ENCODE measurements around the gene EPB41L1. TPM values are rescaled to one million over a fixed set of nuclear protein-coding genes. Genes with fewer than 3 reads are reported as not detected.

Gene EPB41L1
- total RNA-seq, 1 donor from 2014 or later, result 32.7 TPM

DNA sequence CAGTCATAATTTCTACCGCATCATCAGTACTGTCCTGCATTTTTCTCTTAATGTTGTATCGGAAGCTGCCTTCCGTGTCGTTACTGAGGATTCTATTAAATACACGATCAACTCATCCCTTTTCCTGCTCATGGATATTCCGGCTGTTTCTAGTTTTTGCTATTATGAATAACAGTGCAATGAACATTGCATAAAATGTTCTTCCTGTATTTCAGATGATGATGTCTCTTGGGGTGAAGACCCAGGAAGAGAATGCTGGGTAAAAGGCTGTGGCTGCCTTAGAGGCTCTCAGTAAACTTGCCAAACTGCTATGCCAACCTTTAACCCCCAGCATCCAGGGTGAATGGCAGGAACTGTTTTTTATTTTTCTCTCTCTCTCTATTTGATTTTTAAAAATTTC is 24.1 kb upstream of the EPB41L1 start:
- H3K79me2 ChIP-seq (ENCODE audit: low read depth), result no peaks in the 10 kb centered on the region
- Mint-ChIP-seq H3K9me3 (no peaks in the 10 kb centered on the region), H3K4me1 (peaks cover 36% of the 10 kb centered on the region), H3K36me3 (no peaks in the 10 kb centered on the region), H3K27me3 (ENCODE audit: insufficient read depth, low read depth) (no peaks in the 10 kb centered on the region), H3K27ac (no peak overlapping the region), H3K4me3 (no peak overlapping the region)
- DNase-seq (ENCODE audit: low spot score), result no peak
- no peak overlapping the region for H3K4me2 ChIP-seq
- H2AFZ ChIP-seq (replicated peaks), result no peak overlapping the region
- H3K27ac ChIP-seq, result no peak overlapping the region
- peaks cover 15% of the 10 kb centered on the region for H3K4me1 ChIP-seq
- H3K27me3 ChIP-seq, result no peaks in the 10 kb centered on the region
- peaks cover 6% of the 10 kb centered on the region for H3F3A ChIP-seq (ENCODE audit: low read depth)
- H3K9me3 ChIP-seq (ENCODE audit: low read depth), result no peaks in the 10 kb centered on the region
- H3K36me3 ChIP-seq, result no peaks in the 10 kb centered on the region
- no peak overlapping the region for H3K4me3 ChIP-seq
- no peaks in the 10 kb centered on the region for H4K20me1 ChIP-seq (ENCODE audit: low read depth)
- TF ChIP-seq, protein P1, sequence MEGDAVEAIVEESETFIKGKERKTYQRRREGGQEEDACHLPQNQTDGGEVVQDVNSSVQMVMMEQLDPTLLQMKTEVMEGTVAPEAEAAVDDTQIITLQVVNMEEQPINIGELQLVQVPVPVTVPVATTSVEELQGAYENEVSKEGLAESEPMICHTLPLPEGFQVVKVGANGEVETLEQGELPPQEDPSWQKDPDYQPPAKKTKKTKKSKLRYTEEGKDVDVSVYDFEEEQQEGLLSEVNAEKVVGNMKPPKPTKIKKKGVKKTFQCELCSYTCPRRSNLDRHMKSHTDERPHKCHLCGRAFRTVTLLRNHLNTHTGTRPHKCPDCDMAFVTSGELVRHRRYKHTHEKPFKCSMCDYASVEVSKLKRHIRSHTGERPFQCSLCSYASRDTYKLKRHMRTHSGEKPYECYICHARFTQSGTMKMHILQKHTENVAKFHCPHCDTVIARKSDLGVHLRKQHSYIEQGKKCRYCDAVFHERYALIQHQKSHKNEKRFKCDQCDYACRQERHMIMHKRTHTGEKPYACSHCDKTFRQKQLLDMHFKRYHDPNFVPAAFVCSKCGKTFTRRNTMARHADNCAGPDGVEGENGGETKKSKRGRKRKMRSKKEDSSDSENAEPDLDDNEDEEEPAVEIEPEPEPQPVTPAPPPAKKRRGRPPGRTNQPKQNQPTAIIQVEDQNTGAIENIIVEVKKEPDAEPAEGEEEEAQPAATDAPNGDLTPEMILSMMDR (IDR thresholded peaks at IDR 0.05), result no peak
- TF ChIP-seq EZH2 (IDR thresholded peaks at IDR 0.05) (no peak), EZH2phosphoT487 (IDR thresholded peaks at IDR 0.05) (no peak)
- no peak overlapping the region for H3K9ac ChIP-seq

DNA sequence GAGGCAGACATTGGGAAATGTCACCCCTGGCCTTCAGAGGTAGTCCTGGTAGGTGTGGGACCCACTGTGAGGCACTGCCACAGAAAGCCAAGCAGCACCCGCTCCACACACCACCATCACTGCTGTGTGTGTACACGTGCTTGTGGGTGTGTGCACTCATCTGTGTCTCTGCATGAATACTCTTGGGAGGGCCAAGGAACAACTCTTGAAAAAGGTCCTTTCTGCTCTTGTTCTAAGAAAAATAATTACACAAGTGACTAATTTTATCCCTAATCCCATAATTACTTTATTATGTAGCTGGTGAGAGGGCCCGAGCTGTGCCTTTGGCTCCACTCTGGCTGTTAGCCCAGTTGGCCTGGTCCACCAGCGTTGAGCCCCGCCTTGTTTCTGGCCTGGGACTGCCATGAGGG is 21.7 kb upstream of the EPB41L1 start:
- Mint-ChIP-seq H3K27ac (no peak overlapping the region), H3K36me3 (no peaks in the 10 kb centered on the region), H3K27me3 (ENCODE audit: insufficient read depth, low read depth) (no peaks in the 10 kb centered on the region), H3K9me3 (no peaks in the 10 kb centered on the region), H3K4me1 (peaks cover 17% of the 10 kb centered on the region), H3K4me3 (no peak overlapping the region)
- H3K9me3 ChIP-seq (ENCODE audit: low read depth), result no peaks in the 10 kb centered on the region
- TF ChIP-seq EZH2 (IDR thresholded peaks at IDR 0.05) (no peak), EZH2phosphoT487 (IDR thresholded peaks at IDR 0.05) (no peak)
- TF ChIP-seq, protein P1 (IDR thresholded peaks at IDR 0.05), result no peak
- no peak overlapping the region for H3K9ac ChIP-seq
- no peak overlapping the region for H3K4me3 ChIP-seq
- no peak overlapping the region for H3K4me2 ChIP-seq
- H4K20me1 ChIP-seq (ENCODE audit: low read depth), result no peaks in the 10 kb centered on the region
- no peak overlapping the region for H2AFZ ChIP-seq (replicated peaks)
- no peaks in the 10 kb centered on the region for H3K27me3 ChIP-seq
- H3K4me1 ChIP-seq, result peaks cover under 1% of the 10 kb centered on the region
- H3K79me2 ChIP-seq (ENCODE audit: low read depth), result no peaks in the 10 kb centered on the region
- H3K27ac ChIP-seq, result no peak overlapping the region
- DNase-seq (ENCODE audit: low spot score), result no peak
- no peaks in the 10 kb centered on the region for H3F3A ChIP-seq (ENCODE audit: low read depth)
- H3K36me3 ChIP-seq, result no peaks in the 10 kb centered on the region

DNA sequence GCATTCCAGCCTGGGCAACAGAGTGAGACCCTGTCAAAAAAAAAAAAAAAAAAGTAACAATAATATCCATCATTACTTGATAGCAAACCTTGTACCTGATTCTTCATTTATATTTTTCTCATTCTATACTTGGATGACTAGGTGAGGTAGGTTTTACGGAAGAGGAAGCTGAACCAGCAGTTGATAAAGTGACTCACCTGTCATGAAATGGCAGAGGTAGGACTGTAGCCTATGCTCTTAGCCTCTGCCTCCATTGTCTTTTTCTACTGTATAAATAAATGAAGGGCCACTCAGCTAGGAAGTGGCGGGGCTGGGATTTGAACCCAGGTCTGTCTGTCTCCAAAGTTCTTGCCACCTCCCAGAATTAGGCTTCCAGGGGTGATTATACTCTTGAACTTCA is 20.7 kb upstream of the EPB41L1 start:
- H3F3A ChIP-seq (ENCODE audit: low read depth), result peaks cover under 1% of the 10 kb centered on the region
- Mint-ChIP-seq H3K9me3 (no peaks in the 10 kb centered on the region), H3K27ac (no peak overlapping the region), H3K36me3 (no peaks in the 10 kb centered on the region), H3K4me1 (peaks cover 11% of the 10 kb centered on the region), H3K27me3 (ENCODE audit: insufficient read depth, low read depth) (no peaks in the 10 kb centered on the region), H3K4me3 (no peak overlapping the region)
- H3K4me2 ChIP-seq, result no peak overlapping the region
- H3K36me3 ChIP-seq, result no peaks in the 10 kb centered on the region
- no peaks in the 10 kb centered on the region for H3K27me3 ChIP-seq
- H3K27ac ChIP-seq, result no peak overlapping the region
- H2AFZ ChIP-seq (replicated peaks), result no peak overlapping the region
- no peak overlapping the region for H3K4me3 ChIP-seq
- DNase-seq (ENCODE audit: low spot score), result no peak
- H3K9ac ChIP-seq, result no peak overlapping the region
- peaks cover under 1% of the 10 kb centered on the region for H3K4me1 ChIP-seq
- TF ChIP-seq EZH2phosphoT487 (IDR thresholded peaks at IDR 0.05) (no peak), EZH2 (IDR thresholded peaks at IDR 0.05) (no peak)
- TF ChIP-seq, protein P1 (IDR thresholded peaks at IDR 0.05), result no peak
- H3K9me3 ChIP-seq (ENCODE audit: low read depth), result no peaks in the 10 kb centered on the region
- H4K20me1 ChIP-seq (ENCODE audit: low read depth), result no peaks in the 10 kb centered on the region
- no peaks in the 10 kb centered on the region for H3K79me2 ChIP-seq (ENCODE audit: low read depth)
